GM18526 (cell line): ENCODE data around the gene FAM47E.

Experiments
- POLR2A ChIP-seq: IDR thresholded peaks from 3 replicates; pipeline ENCODE4 v1.6.1; 2011; ENCODE audit not compliant: insufficient read length; ENCODE audit errors: extremely low read depth

The FAM47E gene

DNA sequence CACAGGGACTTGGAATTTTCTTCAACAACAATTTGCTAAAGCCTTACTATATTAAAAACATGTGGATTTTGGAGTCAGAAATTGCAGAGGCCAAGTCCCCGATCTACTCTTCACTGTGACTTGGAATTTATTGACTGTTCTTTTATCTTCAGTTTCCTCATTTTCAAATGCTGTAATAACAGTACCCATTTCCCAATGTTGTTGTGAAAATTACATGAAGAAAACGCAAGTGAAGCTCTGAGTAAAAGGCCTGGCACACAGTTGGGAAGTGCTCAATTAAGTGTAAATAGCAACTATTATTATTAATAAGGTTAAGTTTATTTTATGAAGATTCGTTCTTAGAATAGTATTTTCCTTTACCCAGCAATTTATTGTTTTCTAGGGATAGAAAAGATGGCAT lies 70.7 kb downstream of the FAM47E start:
- TF ChIP-seq POLR2A = no peak

DNA sequence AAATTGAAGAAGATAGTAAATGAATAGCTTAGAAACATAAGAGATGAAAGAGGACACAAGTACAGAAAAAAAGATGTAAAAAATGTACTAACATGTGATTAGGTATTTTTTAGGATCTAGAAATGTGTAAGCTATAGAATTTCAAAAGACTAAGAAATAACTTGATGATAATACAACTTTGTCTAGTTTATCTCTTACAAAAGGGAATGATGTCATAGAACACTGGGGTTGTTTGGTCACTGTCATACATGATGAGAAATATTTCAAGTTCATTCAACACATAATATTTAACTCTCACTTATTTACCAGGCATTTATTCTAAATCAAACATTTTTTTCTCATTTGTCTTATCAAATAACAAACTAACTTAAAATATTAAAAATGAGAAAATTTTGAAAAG lies 73.6 kb downstream of the FAM47E start:
- TF ChIP-seq POLR2A = no peak

DNA sequence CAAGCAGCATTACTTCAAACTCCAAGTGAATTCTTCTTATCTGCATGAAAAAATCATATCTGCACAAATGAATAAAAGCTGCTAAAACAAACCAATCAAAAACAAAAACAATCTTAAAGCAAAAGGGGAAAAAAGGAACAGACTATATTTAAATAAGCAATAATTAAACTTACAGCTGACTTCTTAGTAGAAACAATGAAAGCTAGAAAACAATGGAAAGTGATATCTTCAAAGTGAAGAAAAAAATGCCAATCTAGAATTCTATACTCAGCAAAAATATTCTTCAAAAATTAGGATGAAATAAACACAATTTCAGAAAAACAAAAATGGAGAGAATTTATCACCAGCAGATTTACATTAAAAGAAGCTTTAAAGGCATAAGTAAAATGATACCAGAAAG lies 75.0 kb downstream of the FAM47E start:
- TF ChIP-seq POLR2A = no peak
